K562 (cell line): Measurements from ENCODE around the gene TMEM53. TPM values are rescaled to one million over a fixed set of nuclear protein-coding genes. Genes with fewer than 3 reads are reported as not detected.

Experiments
- ATAC-seq: fragments of 200-7000 bp; cut with Tn5 transposase; 3 replicates; pipeline ENCODE4 v1.9.1; 2020; ENCODE audit warnings: moderate library complexity
- BruUV-seq: library from RNA; stranded (reverse); fragments of 400-500 nt; replicated peaks from 2 replicates; lab custom pipeline; 2021; lab: Mats Ljungman, UMichigan
- CTCF ChIA-PET: fragments of 300-600 bp; formaldehyde crosslinking; extraction: SDS; loops from one replicate; lab custom pipeline; 2021; ENCODE audit warnings: low intra/inter-chr PET ratio; lab: Yijun Ruan, JAX
- POLR2A ChIA-PET: fragments of 300-600, 350-650 bp; sonication (Branson Sonifier 250); formaldehyde crosslinking; extraction: SDS; loops from one replicate; lab custom pipeline; 2021; ENCODE audit warnings: antibody characterized with exemption, inconsistent platforms; lab: Yijun Ruan, JAX
- DNase-seq, 4 experiments: peaks; one replicate each; pipeline versions ENCODE4 v3.0.0 to v3.0.0-alpha.2; 2011 to 2018; ENCODE audit warnings: low spot score in 3 of 4, mixed read lengths in 3 of 4; ENCODE audit errors: extremely low read depth in 1 of 4
- FAIRE-seq: peaks from 2 replicates; lab custom pipeline; 2011; peaks lifted over from hg19 to GRCh38; lab: Jason Lieb, UNC
- H2AFZ ChIP-seq: 2 replicates; pipeline ENCODE4 v1.6.0; 2011; ENCODE audit warnings: low read depth, low read length, control low read depth, inconsistent platforms
- H3K27ac ChIP-seq: fragments of 200-600 bp; 3 replicates; pipeline ENCODE4 v1.8.0; 2011; ENCODE audit warnings: low read depth, mild to moderate bottlenecking, control low read depth, inconsistent platforms, low read length, moderate library complexity, mixed read lengths; ENCODE audit errors: extremely low read depth
- H3K27me3 ChIP-seq, 2 experiments: fragments of 300-600 bp in 1 of 2; 2 replicates in 1 of 2; 3 replicates in 1 of 2; pipeline versions ENCODE4 v1.6.0 to v1.8.0; 2011; ENCODE audit warnings: inconsistent platforms in 2 of 2, low read length in 2 of 2, mild to moderate bottlenecking in 1 of 2, mixed read lengths in 1 of 2, moderate library complexity in 1 of 2; ENCODE audit not compliant: control insufficient read depth in 2 of 2, insufficient read depth in 2 of 2
- H3K36me3 ChIP-seq: fragments of 300-600 bp; 3 replicates; pipeline ENCODE4 v1.8.0; 2011; ENCODE audit warnings: mild to moderate bottlenecking, low read length, inconsistent platforms; ENCODE audit not compliant: control insufficient read depth, insufficient read depth
- H3K4me1 ChIP-seq, 2 experiments: fragments of 200-600 bp in 1 of 2; replicated peaks in 1 of 2; 2 replicates in 1 of 2; 3 replicates in 1 of 2; pipeline versions ENCODE4 v1.5.1 to v1.8.0; 2011; ENCODE audit warnings: inconsistent platforms in 2 of 2, low read length in 2 of 2, mild to moderate bottlenecking in 1 of 2, mixed read lengths in 1 of 2, moderate library complexity in 1 of 2; ENCODE audit not compliant: control insufficient read depth in 2 of 2, insufficient read depth in 2 of 2
- H3K4me2 ChIP-seq: 2 replicates; pipeline ENCODE4 v1.6.1; 2011; ENCODE audit warnings: low read length, control low read depth, inconsistent platforms, mixed read lengths; ENCODE audit not compliant: insufficient read depth
- H3K4me3 ChIP-seq: fragments of 200-600 bp; sonication (generic), shearing (Covaris generic); 2 replicates; pipeline ENCODE4 v1.5.1; 2016; ENCODE audit warnings: control low read depth, inconsistent platforms
- H3K79me2 ChIP-seq: fragments of 200-600 bp; 3 replicates; pipeline ENCODE4 v1.8.0; 2011; ENCODE audit warnings: low read length, inconsistent platforms; ENCODE audit not compliant: control insufficient read depth, insufficient read depth
- H3K9ac ChIP-seq, 2 experiments: 2 replicates each; pipeline versions ENCODE4 v1.6.0 to v1.6.1; 2011; ENCODE audit warnings: low read depth in 2 of 2, low read length in 2 of 2, control low read depth in 1 of 2, inconsistent platforms in 1 of 2, mild to moderate bottlenecking in 1 of 2, mixed read lengths in 1 of 2; ENCODE audit not compliant: insufficient read depth in 1 of 2
- H3K9me1 ChIP-seq: one replicate; pipeline ENCODE4 v1.6.0; 2011; ENCODE audit warnings: inconsistent platforms, mild to moderate bottlenecking, low read length, moderate library complexity; ENCODE audit not compliant: control insufficient read depth, insufficient read depth
- H3K9me3 ChIP-seq: replicated peaks from 2 replicates; pipeline ENCODE4 v1.5.1; 2011; ENCODE audit warnings: low read depth, low read length, inconsistent platforms; ENCODE audit not compliant: control insufficient read depth, insufficient read depth
- H4K20me1 ChIP-seq: replicated peaks from 2 replicates; pipeline ENCODE4 v1.6.1; 2011; ENCODE audit warnings: low read length, inconsistent platforms, mixed read lengths; ENCODE audit not compliant: control insufficient read depth, insufficient read depth
- BCOR ChIP-seq: fragments of 450-650 bp; IDR thresholded peaks from 2 replicates; pipeline ENCODE4 v1.6.1; 2016
- BRF1 ChIP-seq: IDR thresholded peaks from 3 replicates; pipeline ENCODE4 v1.6.1; 2011; ENCODE audit warnings: borderline replicate concordance, mild to moderate bottlenecking; ENCODE audit not compliant: insufficient read length; ENCODE audit errors: extremely low read depth
- C11orf30 ChIP-seq: fragments of 450-650 bp; IDR thresholded peaks from 2 replicates; pipeline ENCODE4 v1.6.1; 2016; ENCODE audit warnings: low read depth, mild to moderate bottlenecking
- GMEB1 ChIP-seq: fragments of 250-450 bp; sonication (Bioruptor Pico); IDR thresholded peaks from 2 replicates; pipeline ENCODE4 v1.4.0; 2020; ENCODE audit warnings: mild to moderate bottlenecking
- KLF1 ChIP-seq: fragments of 450-650 bp; IDR thresholded peaks from 2 replicates; pipeline ENCODE4 v1.6.1; 2016; ENCODE audit warnings: missing genetic modification characterization, missing compliant biosample characterization
- POLR2G ChIP-seq: fragments of 200-400 bp; formaldehyde crosslinking; IDR thresholded peaks from 2 replicates; pipeline ENCODE4 v1.6.1; 2017; ENCODE audit warnings: low read depth, mild to moderate bottlenecking, antibody characterized with exemption, low read length, moderate library complexity
- POLR2H ChIP-seq: IDR thresholded peaks from 2 replicates; pipeline ENCODE4 v1.6.1; 2016; ENCODE audit warnings: missing genetic modification characterization, low read depth, mild to moderate bottlenecking, control low read depth, missing compliant biosample characterization, moderate library complexity
- RBM25 ChIP-seq: fragments of 200-400 bp; formaldehyde crosslinking; IDR thresholded peaks from 2 replicates; pipeline ENCODE4 v1.6.1; 2018; ENCODE audit warnings: low read length, low read depth, moderate library complexity; ENCODE audit not compliant: severe bottlenecking
- RFX5 ChIP-seq: IDR thresholded peaks from 2 replicates; pipeline ENCODE4 v1.6.1; 2011; ENCODE audit warnings: low read depth, mild to moderate bottlenecking, improper control_type of control experiment, low read length
- SP2 ChIP-seq: IDR thresholded peaks from 2 replicates; pipeline ENCODE4 v1.6.1; 2011; ENCODE audit warnings: mild to moderate bottlenecking, low read depth, low read length, moderate library complexity; ENCODE audit not compliant: poor library complexity, severe bottlenecking; ENCODE audit errors: extremely low read depth
- TARDBP ChIP-seq: fragments of 450-650 bp; IDR thresholded peaks from 2 replicates; pipeline ENCODE4 v1.6.1; 2016
- TBL1XR1 ChIP-seq, 2 experiments: IDR thresholded peaks; 2 replicates each; pipeline ENCODE4 v1.6.1; 2012; ENCODE audit warnings: improper control_type of control experiment in 2 of 2, low read length in 2 of 2, mild to moderate bottlenecking in 1 of 2
- TCF7 ChIP-seq: sonication (generic); IDR thresholded peaks from 2 replicates; pipeline ENCODE4 v1.6.1; 2016; ENCODE audit warnings: antibody characterized with exemption, borderline replicate concordance
- TFAP4 ChIP-seq: sonication (generic); formaldehyde crosslinking; IDR thresholded peaks from 2 replicates; pipeline ENCODE4 v1.8.0; 2022; ENCODE audit warnings: missing genetic modification reagents, mild to moderate bottlenecking, moderate library complexity, borderline replicate concordance
- ZKSCAN3 ChIP-seq: fragments of 250-450 bp; sonication (Bioruptor Pico); IDR thresholded peaks from 2 replicates; pipeline ENCODE4 v1.4.0; 2020
- ZNF263 ChIP-seq: sonication (generic); formaldehyde crosslinking; IDR thresholded peaks from 2 replicates; pipeline ENCODE4 v1.8.0; 2022; ENCODE audit warnings: mild to moderate bottlenecking, missing genetic modification reagents, borderline replicate concordance
- ZNF551 ChIP-seq: fragments of 250-450 bp; sonication (Bioruptor Pico); IDR thresholded peaks from 2 replicates; pipeline ENCODE4 v1.5.0; 2021; ENCODE audit warnings: mild to moderate bottlenecking, moderate library complexity
- WGBS: fragments of 100-300 bp; shearing (Covaris generic); methylation state at CpG from one replicate; pipeline ENCODE4 v1.1.6; 2016; ENCODE audit warnings: low coverage, mixed read lengths; ENCODE audit not compliant: insufficient coverage; ENCODE audit errors: missing lambda C conversion rate; 5-methylcytosine and 5-hydroxymethylcytosine counted together
- in situ Hi-C: fragments of 300-500 bp; cut with MboI; formaldehyde crosslinking; loops from 4 replicates; pipeline ENCODE4 v1.15.0; 2018; ENCODE audit warnings: inconsistent platforms, mixed read lengths
- intact Hi-C: fragments of 100-400 bp; cut with micrococcal nuclease; formaldehyde crosslinking; loops from 2 replicates; pipeline ENCODE4 v1.14.2; 2022
- polyA plus RNA-seq, 8 experiments: library from polyadenylated mRNA; depleted of rRNA in 4 of 8; stranded (reverse) in 5 of 8; unstranded in 3 of 8; fragments of >200 nt; fragmentation: Nextera tagmentation in 2 of 8; fragmentation: Illumina TruSeq in 1 of 8; extraction: Ambion mirVana in 2 of 8; extraction: Trizol in 1 of 8; gene quantifications; 2 replicates each; pipeline versions ENCODE4 v1.2.1 to v1.2.3, GENCODE V29; 2011 to 2014; ENCODE audit warnings: inconsistent platforms in 1 of 8, missing spikeins in 1 of 8
- total RNA-seq, 7 experiments: library from RNA; depleted of rRNA in 6 of 7; stranded (reverse); fragments of >200 nt in 6 of 7; fragmentation: Illumina TruSeq in 2 of 7; extraction: Trizol in 2 of 7; gene quantifications; 2 replicates each; pipeline versions ENCODE4 v1.2.1 to v1.2.3, GENCODE V29; 2011 to 2021; ENCODE audit warnings: low replicate concordance in 1 of 7

TMEM53 gene
- total and polyA plus RNA-seq, 9 of the 15 experiments (the other 6 are each of a cell fraction or from before 2014, with no cell fraction given), result 0.23 to 3.7 (median 2.0) TPM

- TF ChIP-seq GMEB1 (CRISPR knock-in tag), result no peak
- TF ChIP-seq KLF1 (tag), result no peak
These were observed 54.9 kb downstream of the TMEM53 start (continued) for GRCh38 chr1:44619261-44619900.

- 8% methylated on average over 1 of the region's 1 CpG for WGBS
- BruUV-seq, result no TSS peak
- Histone ChIP-seq H4K20me1 (peaks cover 3% of the 10 kb centered on the region; the same call in 1 of the 2 replicates), H3K79me2 (no peaks in the 10 kb centered on the region), H3K4me3 (no peak overlapping the region), H3K4me1 (peaks cover 11 to 22% of the 10 kb centered on the region in 2 experiments; a peak in 3 of 5 replicates), H3K27ac (no peak overlapping the region), H2AFZ (no peak overlapping the region), H3K27me3 (no peaks in the 10 kb centered on the region), H3K9me1 (no peaks in the 10 kb centered on the region), H3K9ac (peak overlapping the region in 1 of 2 experiments; percentile 50; a peak in 1 of 4 replicates), H3K36me3 (no peaks in the 10 kb centered on the region), H3K9me3 (no peaks in the 10 kb centered on the region), H3K4me2 (no peak overlapping the region)
- POLR2A ChIA-PET, result interaction anchor here (12.0 kb wide), 1 partner anchor 14 kb away, joined by 122 read pairs; no protein-coding TSS in a partner anchor
- DNase-seq (no peak), ATAC-seq (0 out of 3 replicates have a peak, but pooled peaks have one; percentile 10), FAIRE-seq (no peak)
- in situ Hi-C loops, result no loop called here
- CTCF ChIA-PET, result no interaction called here
- intact Hi-C loops, result no loop called here
- TF ChIP-seq BRF1, result no peak
- TF ChIP-seq TBL1XR1 (IDR thresholded peaks at IDR 0.05; ENCODE audit: low read length in 2 of 2), result no peak
- TF ChIP-seq BCOR, result peak; percentile 59
- no peak for TF ChIP-seq RFX5
- no peak for TF ChIP-seq C11orf30
- TF ChIP-seq POLR2G, result no peak
- no peak for TF ChIP-seq ZKSCAN3 (CRISPR knock-in tag)
- TF ChIP-seq RBM25, result peak; percentile 28
- TF ChIP-seq TCF7, result no peak
- no peak for TF ChIP-seq ZNF551
- TF ChIP-seq TARDBP, result no peak
- no peak for TF ChIP-seq POLR2H (tag)
- peak; percentile 90 for TF ChIP-seq ZNF263 (CRISPR knock-in tag)
- TF ChIP-seq SP2, result no peak
- no peak for TF ChIP-seq TFAP4 (CRISPR knock-in tag)
These were observed 56.6 kb downstream of the TMEM53 start for GRCh38 chr1:44617703-44618029.
